PFSK-1 (cell line): ENCODE data around the gene CALHM1.

Source experiments
- REST ChIP-seq, 2 experiments: IDR thresholded peaks; 2 replicates each; pipeline versions ENCODE4 v1.6.1 to v1.8.0; 2011 to 2012; ENCODE audit warnings: low read depth in 2 of 2, low read length in 2 of 2, control low read depth in 1 of 2, inconsistent platforms in 1 of 2, mild to moderate bottlenecking in 1 of 2, moderate library complexity in 1 of 2; ENCODE audit not compliant: insufficient read depth in 1 of 2
- TAF1 ChIP-seq: IDR thresholded peaks from 2 replicates; pipeline ENCODE4 v1.6.1; 2012; ENCODE audit warnings: low read length, control low read depth, borderline replicate concordance; ENCODE audit not compliant: insufficient read depth

GRCh38 chr10:103473261-103473671, 14.6 kb upstream of the CALHM1 start:
- no peak for TF ChIP-seq REST (IDR thresholded peaks at IDR 0.05; ENCODE audit: insufficient read depth in 1 of 2, low read depth in 2 of 2, low read length in 2 of 2)
- TF ChIP-seq TAF1: no peak
